ENCODE measurements around the gene UNC119. TPM values are rescaled to one million over a fixed set of nuclear protein-coding genes. Genes with fewer than 3 reads are reported as not detected.
A peak's percentile ranks its signal among the peaks of the same experiment; 100 is the strongest.

The UNC119 gene
- total and polyA plus RNA-seq, 2 of the 13 experiments (the other 11 are each of a cell fraction or from before 2014, with no cell fraction given) = 10.4 to 63.1 TPM

GRCh38 chr17:28530926-28531325 lies 21.5 kb downstream of the UNC119 start:
- H2AFZ ChIP-seq (ENCODE audit: low read length) = no peak overlapping the region
- H3K4me1 ChIP-seq (ENCODE audit: insufficient read depth, low read length) = peaks cover 16% of the 10 kb centered on the region
- no peaks in the 10 kb centered on the region for H4K20me1 ChIP-seq (ENCODE audit: insufficient read depth, low read length)
- H3K27ac ChIP-seq (ENCODE audit: extremely low read length, insufficient read depth, low read length) = no peak overlapping the region
- no peak overlapping the region for H3K9ac ChIP-seq (ENCODE audit: insufficient read depth, low read depth, low read length)
- in situ Hi-C loops (cut with HindIII; ENCODE audit: extremely low pct_ligation_motif_present, low pct_unique_long_range_greater_than_20kb) (loop anchor here (5.0 kb wide), 1 partner anchor 34 kb away; no protein-coding TSS in a partner anchor), intact Hi-C loops (cut with micrococcal nuclease; ENCODE audit: unreplicated experiment) (no loop called here)
- peaks cover 9 to 35% of the 10 kb centered on the region in 2 experiments; a peak in 4 of 5 replicates for H3K27me3 ChIP-seq (ENCODE audit: control insufficient read depth in 1 of 2, insufficient read depth in 2 of 2, low read length in 2 of 2)
- ChIA-PET POLR2A (no interaction called here), CTCF (ENCODE audit: low intra/inter-chr PET ratio, low total read pairs) (no interaction called here)
- ATAC-seq (no peak), DNase-seq (ENCODE audit: low spot score) (no peak), FAIRE-seq (no peak)
- no peaks in the 10 kb centered on the region for H3K79me2 ChIP-seq (ENCODE audit: insufficient read depth, low read length)
- 21% methylated on average over 7 of the region's 7 CpGs for WGBS (ENCODE audit: low lambda C conversion rate)
- no peak overlapping the region for H3K4me3 ChIP-seq (replicated peaks in 1 of 3; ENCODE audit: insufficient read depth in 1 of 3, low read depth in 2 of 3, low read length in 3 of 3)
- no TSS peak for BruUV-seq (replicated peaks)
- no peaks in the 10 kb centered on the region for H3K36me3 ChIP-seq (replicated peaks in 1 of 2; ENCODE audit: control insufficient read depth in 1 of 2, insufficient read depth in 2 of 2, low read length in 2 of 2)
- no peak overlapping the region for H3K4me2 ChIP-seq (ENCODE audit: low read depth, low read length)
- TF ChIP-seq POGK (CRISPR knock-in tag; conservative IDR thresholded peaks at IDR 0.05) (no peak), ZNF768 (CRISPR knock-in tag; IDR thresholded peaks at IDR 0.05) (peak; percentile 92)
- no peaks in the 10 kb centered on the region for H3K9me3 ChIP-seq (ENCODE audit: low read length)

GRCh38 chr17:28530250-28530649 lies 22.2 kb downstream of the UNC119 start:
- no TSS peak for BruUV-seq (replicated peaks)
- Histone ChIP-seq H3K4me3 (replicated peaks in 1 of 3; ENCODE audit: insufficient read depth in 1 of 3, low read depth in 2 of 3, low read length in 3 of 3) (no peak overlapping the region), H3K4me2 (ENCODE audit: low read depth, low read length) (no peak overlapping the region), H3K27ac (ENCODE audit: extremely low read length, insufficient read depth, low read length) (no peak overlapping the region), H3K36me3 (replicated peaks in 1 of 2; ENCODE audit: control insufficient read depth in 1 of 2, insufficient read depth in 2 of 2, low read length in 2 of 2) (no peaks in the 10 kb centered on the region), H3K9ac (ENCODE audit: insufficient read depth, low read depth, low read length) (no peak overlapping the region), H3K9me3 (ENCODE audit: low read length) (no peaks in the 10 kb centered on the region), H4K20me1 (ENCODE audit: insufficient read depth, low read length) (no peaks in the 10 kb centered on the region), H2AFZ (ENCODE audit: low read length) (no peak overlapping the region), H3K27me3 (ENCODE audit: control insufficient read depth in 1 of 2, insufficient read depth in 2 of 2, low read length in 2 of 2) (peaks cover 9 to 38% of the 10 kb centered on the region in 2 experiments; a peak in 4 of 5 replicates), H3K4me1 (ENCODE audit: insufficient read depth, low read length) (peaks cover 23% of the 10 kb centered on the region), H3K79me2 (ENCODE audit: insufficient read depth, low read length) (no peaks in the 10 kb centered on the region)
- DNase-seq (ENCODE audit: low spot score) (no peak), ATAC-seq (no peak), FAIRE-seq (no peak)
- intact Hi-C loops (cut with micrococcal nuclease; ENCODE audit: unreplicated experiment) (no loop called here), in situ Hi-C loops (cut with HindIII; ENCODE audit: extremely low pct_ligation_motif_present, low pct_unique_long_range_greater_than_20kb) (loop anchor here (5.0 kb wide), 1 partner anchor 33 kb away; no protein-coding TSS in a partner anchor)
- POLR2A ChIA-PET = no interaction called here
- TF ChIP-seq BCL3 (CRISPR knock-in tag; IDR thresholded peaks at IDR 0.05) (no peak), ZNF333 (CRISPR knock-in tag; IDR thresholded peaks at IDR 0.05; ENCODE audit: borderline replicate concordance) (no peak), ZNF768 (CRISPR knock-in tag; IDR thresholded peaks at IDR 0.05) (peak; percentile 29; the same call in 1 of the 2 replicates), ZNF264 (CRISPR knock-in tag; IDR thresholded peaks at IDR 0.05) (no peak), ZNF615 (CRISPR knock-in tag; IDR thresholded peaks at IDR 0.05; ENCODE audit: borderline replicate concordance) (no peak)
- 31% methylated on average over 4 of the region's 4 CpGs for WGBS (ENCODE audit: low lambda C conversion rate)
- CTCF ChIA-PET (ENCODE audit: low intra/inter-chr PET ratio, low total read pairs) = no interaction called here
